NAMALWA (cell line): ENCODE data around the gene CPNE7.

Source experiments
- DNase-seq: peaks from one replicate; pipeline ENCODE4 v3.0.0-alpha.2; 2015; ENCODE audit warnings: low spot score

Gene CPNE7

DNA sequence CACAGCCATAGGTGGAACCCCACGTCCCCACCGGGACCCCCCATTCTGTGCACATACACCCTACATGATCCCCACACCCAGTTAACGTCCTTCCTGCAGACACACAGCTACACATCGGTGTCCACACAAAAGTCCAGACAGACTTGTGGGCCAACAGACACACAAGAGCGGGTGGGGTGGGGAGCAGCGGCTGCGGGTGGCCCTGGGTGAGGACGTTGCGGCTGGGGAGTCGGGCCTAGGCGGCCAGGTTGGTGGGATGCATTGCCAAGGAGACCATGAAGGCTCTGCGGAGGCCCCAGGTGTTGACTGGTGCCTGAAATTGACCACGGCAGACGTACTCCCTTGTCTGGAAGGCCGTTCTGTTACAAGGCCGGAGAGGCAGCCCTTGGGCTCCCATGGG is 29.2 kb downstream of the CPNE7 start:
- DNase-seq: no peak

DNA sequence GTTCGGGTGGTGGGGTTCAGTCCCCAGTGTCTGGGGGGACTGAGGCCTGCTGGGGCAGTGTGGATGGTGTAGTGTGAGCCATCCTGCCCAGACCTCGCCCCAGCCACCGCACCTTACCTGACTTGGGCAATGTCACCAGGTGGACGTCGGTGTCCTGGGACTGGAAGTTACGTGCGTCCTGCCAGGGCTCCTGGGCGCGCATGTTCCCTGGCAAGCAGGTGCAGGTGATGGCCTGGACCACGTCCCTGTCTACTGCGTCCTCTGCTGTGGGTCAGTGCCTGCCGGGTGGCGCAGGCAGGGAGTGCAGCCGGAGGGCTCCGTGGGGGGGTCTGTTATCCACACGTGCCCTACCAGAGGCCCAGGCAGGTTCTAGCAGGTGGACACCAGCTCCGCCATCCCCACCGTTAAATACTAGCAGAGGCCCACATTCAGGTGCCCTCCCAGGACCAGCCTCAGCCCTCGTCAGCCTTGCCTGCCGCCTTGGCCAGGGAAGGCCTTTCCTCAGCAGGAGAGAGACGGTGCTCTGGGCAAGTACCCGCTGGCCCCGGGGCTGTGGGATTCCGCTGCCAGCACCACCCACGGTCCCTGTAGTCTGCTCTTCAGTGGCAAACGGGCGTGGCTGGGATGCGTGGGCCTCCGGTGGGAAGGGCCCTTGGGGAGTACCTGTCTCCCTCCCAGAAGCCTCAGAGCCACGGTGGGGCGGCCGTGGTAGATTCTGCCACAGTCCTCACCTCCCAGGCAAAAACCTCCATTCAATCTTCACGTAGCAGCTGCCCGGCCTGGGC is 29.8 kb downstream of the CPNE7 start:
- DNase-seq: no peak

DNA sequence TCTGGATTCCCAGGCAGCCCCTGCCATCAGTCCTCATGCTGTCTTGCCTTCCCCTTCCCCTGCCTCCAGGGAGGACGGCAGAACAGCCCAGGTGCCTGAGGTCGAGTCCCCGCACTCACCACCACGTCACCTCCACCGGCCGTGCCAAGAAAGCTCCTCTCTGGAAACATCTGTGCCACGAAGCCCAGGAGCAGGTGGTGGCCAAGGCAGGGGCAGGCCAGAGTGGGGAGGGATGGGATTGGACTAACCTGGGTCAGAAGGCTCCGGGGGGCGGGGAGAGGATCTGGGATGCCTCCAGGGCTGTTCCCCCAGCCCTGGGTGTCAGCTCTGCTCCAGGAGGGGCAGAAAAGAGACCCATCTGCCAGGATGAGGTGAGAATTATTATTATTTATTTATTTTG is 30.4 kb downstream of the CPNE7 start:
- DNase-seq: no peak

- no peak for DNase-seq
Measured at GRCh38 chr16:89607453-89607852, 31.9 kb downstream of the CPNE7 start.

DNA sequence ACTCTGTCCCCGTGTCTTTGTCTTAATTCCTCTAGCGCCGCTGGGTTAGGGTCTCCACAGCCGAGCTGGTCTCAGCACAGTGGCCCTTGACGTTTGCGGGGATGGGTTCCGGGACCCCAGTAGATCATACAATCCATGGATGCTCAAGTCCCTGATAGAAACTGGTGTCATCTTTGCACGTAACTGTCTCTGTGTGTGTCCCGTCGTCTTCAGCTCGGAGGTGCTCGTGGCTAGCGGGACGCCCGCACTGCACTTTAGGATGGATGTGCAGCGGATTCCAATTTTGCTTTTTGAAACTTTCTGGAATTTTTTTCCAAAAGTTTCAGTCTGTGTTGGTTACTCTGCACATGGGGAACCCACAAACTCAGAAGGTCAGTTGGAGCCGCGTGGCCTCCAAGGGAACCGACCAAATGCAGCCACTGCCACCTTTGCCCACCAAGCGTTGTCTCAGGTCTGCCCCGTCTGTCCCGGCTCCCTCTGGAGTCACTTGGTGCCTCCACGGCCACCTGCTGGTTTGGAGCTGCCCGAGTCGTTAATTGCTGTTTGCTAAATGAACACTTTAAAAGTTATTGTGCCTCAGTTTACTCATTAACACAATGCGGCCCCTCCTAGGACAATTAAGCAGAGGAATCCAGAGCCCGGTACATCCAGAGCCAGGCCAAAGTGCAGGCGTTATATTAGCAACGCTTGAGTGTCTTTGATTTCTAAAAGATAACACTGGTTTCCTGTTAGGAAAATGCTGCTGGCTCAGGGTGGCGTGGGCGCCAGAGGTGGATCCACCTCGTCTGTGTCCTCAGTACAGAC is 32.6 kb downstream of the CPNE7 start:
- no peak for DNase-seq

- DNase-seq: no peak
Measured at GRCh38 chr16:89610108-89610453, 34.5 kb downstream of the CPNE7 start.

GRCh38 chr16:89612415-89613166 is 37.0 kb downstream of the CPNE7 start:
- no peak for DNase-seq

GRCh38 chr16:89613231-89613953 is 37.8 kb downstream of the CPNE7 start, which contains the start of gene DPEP1:
TSS of gene DPEP1 (plus strand) at chr16:89613642. CDS start at chr16:89630411, 16,769 bp downstream.
- peak; percentile 41 for DNase-seq

DNA sequence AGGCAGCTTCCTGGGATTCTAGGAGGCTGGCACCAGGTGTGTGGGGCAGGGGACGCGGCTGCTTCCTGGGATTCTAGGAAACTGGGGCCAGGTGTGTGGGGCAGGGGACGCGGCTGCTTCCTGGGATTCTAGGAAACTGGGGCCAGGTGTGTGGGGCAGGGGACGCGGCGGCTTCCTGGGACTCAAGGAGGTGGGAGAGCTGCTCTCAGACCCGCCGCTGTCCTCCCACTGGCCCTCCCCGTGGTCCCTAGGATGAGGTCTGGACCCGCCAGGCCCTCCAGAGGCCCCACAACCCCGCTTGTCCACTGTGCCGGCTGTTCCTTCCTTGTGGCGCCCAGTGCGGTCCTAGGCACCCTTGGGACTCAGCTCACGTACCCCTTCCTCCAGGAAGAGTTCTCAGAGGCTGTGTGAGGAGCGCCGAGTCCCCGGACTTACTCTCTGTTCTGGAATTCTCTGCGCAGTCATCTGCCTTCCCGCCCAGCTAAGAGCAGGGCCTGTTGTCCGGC is 38.4 kb downstream of the CPNE7 start:
- DNase-seq: no peak

DNA sequence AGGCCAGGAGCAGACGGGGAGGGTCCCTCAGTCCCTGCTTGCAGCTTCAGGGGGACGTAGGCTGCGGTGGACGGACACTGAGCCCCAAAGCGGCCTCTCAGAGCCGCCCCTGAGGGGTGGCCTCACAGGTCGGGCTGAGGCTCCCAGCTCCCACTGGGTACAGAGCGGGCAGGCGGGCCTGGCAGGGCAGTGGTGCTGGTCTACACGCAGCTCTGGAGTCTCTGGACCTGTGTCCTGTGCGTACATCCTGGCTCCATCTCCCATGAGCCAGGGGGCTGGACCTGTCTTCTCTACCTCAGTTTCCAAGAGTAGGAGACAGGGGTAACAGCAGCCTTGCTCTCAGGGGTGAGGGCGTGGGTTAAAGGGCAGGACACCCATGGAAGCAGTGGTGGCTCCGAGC is 39.6 kb downstream of the CPNE7 start:
- no peak for DNase-seq

DNA sequence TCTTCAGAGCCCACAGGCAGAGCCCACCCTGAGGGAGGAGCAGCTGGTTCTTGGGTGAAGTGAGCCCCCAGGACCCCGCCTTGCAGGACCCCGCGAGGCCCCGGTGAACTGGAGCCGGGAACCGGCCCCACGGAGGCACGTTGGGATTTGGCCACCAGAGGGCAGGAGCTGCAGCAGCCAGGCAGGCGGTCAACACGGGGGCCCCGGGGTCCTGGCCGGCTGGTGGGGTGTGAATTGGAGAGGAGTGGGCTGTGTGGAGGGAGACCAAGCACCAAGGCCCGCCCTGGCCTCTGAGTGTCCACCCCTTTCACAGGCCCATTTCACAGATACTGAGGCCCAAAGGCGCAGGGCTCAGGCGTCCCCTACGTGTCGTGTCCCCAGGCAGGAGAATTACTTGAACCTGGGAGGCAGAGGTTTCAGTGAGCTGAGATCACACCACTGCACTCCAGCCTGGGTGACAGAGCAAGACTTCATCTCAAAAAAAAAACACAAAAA is 40.1 kb downstream of the CPNE7 start:
- DNase-seq: peak; percentile 59

DNA sequence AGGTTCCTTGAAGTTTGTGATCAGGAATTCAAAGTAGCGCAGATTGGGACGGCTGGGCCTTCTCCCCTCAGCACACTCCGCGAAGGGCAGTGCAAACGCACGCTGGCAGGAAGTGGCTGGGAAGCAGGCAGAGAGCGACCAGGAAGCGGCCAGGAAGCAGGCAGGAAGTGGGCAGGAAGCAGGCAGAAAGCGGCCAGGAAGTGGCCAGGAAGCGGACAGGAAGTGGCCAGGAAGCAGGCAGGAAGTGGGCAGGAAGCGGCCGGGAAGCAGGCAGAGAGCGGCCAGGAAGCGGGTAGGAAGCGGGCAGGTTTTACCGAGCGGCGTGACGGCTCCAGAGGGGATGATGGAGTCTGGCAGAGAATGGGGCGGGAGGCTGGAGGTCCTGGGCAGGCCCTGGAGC is 41.1 kb downstream of the CPNE7 start:
- DNase-seq: no peak

GRCh38 chr16:89617036-89617435 is 41.5 kb downstream of the CPNE7 start:
- DNase-seq: no peak

- no peak for DNase-seq
Measured at GRCh38 chr16:89618109-89618998, 42.8 kb downstream of the CPNE7 start.

GRCh38 chr16:89619840-89620239 is 44.3 kb downstream of the CPNE7 start:
- DNase-seq: no peak

DNA sequence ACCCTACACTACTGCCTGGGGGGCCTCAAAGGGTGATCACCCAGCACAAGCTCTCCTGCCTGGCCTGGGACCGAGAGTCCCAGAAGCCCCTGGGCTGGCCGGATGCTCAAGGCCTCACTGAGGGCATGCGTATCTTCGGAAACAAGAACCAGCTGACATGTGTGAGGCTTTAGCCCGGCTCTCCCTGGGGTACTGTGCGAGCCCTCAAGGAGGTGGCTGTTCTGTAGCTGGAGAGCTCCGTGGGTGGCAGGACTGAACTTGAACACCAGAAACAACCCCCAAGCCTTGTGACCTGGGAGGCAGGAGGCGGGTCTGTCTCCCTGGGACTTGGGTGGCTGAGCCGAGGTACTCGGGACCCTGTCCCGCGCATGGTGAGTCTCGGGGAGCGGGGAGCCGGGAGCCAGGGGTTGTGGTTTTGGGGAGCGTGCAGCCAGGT is 44.9 kb downstream of the CPNE7 start:
- DNase-seq: no peak

DNA sequence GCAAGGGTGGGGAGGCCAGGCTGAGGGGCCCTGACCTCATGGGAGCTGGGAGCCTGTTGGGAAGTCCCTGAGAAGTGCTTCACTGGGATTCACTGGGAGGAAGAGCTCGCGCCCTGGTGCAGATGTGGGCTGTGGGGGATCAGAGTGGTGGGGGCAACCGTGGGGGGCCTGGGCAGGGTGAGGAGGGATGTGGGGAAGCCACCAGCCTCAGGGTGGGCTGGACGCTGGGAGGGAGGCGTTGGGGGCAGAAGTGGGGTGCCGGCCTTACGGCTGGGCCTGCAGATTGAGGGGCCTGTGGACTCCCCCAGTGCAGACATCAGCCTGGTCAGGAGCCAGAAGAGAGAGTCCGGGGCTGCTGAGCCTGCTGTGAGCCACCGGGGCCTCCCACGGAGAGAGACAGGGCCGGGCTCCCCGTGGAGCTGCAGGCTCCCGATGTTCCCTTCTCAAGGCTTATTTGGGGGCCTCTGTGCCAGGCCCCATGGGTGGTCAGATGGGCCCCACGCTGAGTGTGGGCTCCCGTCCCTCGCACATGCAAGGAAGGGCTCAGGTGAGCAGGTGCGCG is 45.7 kb downstream of the CPNE7 start:
- DNase-seq: no peak

- DNase-seq: no peak
Measured at GRCh38 chr16:89621698-89622409, 46.3 kb downstream of the CPNE7 start.

DNA sequence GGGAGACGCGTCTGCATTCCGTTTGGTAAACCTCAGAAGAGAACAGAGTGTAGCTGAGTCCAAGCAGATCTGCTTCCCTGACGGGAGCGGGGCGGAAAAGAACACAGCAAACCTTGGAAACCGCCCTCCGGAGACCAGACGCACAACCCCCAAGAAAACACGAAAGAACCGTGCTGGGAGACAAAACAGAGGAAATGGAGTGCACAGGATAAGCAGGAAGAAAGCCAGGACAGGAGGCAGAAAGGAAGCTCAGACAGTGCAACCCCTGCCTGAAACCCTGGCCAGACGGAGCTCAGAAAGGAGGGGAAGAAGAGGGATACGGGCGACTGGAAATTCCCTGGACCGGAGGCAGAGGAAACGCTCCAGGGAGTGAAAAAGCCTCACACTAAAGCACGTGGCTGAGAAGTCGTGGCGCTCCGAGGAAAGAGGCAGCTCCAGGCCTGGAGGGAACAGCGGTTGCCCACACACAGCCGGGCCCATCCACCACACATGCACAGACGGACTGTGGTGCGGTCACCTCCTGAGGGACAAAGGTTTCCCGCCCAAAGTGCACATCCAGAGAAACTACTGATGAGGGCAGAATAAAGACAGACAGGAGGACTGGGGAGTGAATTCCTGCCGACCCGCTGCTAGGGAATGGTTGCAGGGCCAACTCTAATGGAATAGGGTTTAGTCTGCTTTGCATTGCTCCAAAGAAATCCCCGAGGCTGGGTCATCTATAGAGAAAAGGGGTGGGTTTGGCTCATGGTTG is 48.1 kb downstream of the CPNE7 start:
- no peak for DNase-seq
